ENCODE measurements around the gene SLC9B2. TPM values are rescaled to one million over a fixed set of nuclear protein-coding genes. Genes with fewer than 3 reads are reported as not detected.

SLC9B2 gene
- 107 TPM for total RNA-seq

GRCh38 chr4:103076747-103077347 is at the start of gene SLC9B2:
Gene SLC9B2, minus strand, starts transcription at chr4:103076761. Its CDS starts 9,211 bp downstream, at chr4:103067550.
- DNase-seq (ENCODE audit: low spot score in 2 of 2) (peak in 1 of 2 donors; percentile 19), FAIRE-seq (no peak)

- DNase-seq (ENCODE audit: low spot score in 2 of 2) (no peak), FAIRE-seq (no peak)
Measured at GRCh38 chr4:103126126-103126525, 49.6 kb upstream of the SLC9B2 start.

GRCh38 chr4:103123114-103123513 is 46.6 kb upstream of the SLC9B2 start:
- DNase-seq (ENCODE audit: low spot score in 2 of 2) (no peak), FAIRE-seq (no peak)

- DNase-seq (ENCODE audit: low spot score in 2 of 2) (no peak), FAIRE-seq (no peak)
Measured at GRCh38 chr4:103118166-103118565, 41.6 kb upstream of the SLC9B2 start.

GRCh38 chr4:103111598-103111997 is 35.0 kb upstream of the SLC9B2 start:
- FAIRE-seq (no peak), DNase-seq (ENCODE audit: low spot score in 2 of 2) (no peak)

GRCh38 chr4:103108542-103108941 is 32.0 kb upstream of the SLC9B2 start:
- FAIRE-seq, result no peak
- no peak for DNase-seq (ENCODE audit: low spot score in 2 of 2)

GRCh38 chr4:103105558-103106356 is 29.2 kb upstream of the SLC9B2 start:
- FAIRE-seq, result no peak
- no peak for DNase-seq (ENCODE audit: low spot score in 2 of 2)

- no peak for DNase-seq (ENCODE audit: low spot score in 2 of 2)
- no peak for FAIRE-seq
Measured at GRCh38 chr4:103104886-103105285, 28.3 kb upstream of the SLC9B2 start.

GRCh38 chr4:103100691-103101090 is 24.1 kb upstream of the SLC9B2 start:
- no peak for FAIRE-seq

GRCh38 chr4:103099691-103100392 is 23.3 kb upstream of the SLC9B2 start, which contains the start of gene BDH2:
Gene BDH2, minus strand, starts transcription at chr4:103099834. Its CDS starts 3,580 bp downstream, at chr4:103096254.
- FAIRE-seq, result peak; percentile 79

More at GRCh38 chr4:103100691-103101090, 24.1 kb upstream of the SLC9B2 start:
- no peak for DNase-seq (ENCODE audit: low spot score in 2 of 2)

GRCh38 chr4:103098756-103099440 is 22.3 kb upstream of the SLC9B2 start:
- DNase-seq (ENCODE audit: low spot score in 2 of 2) (no peak), FAIRE-seq (no peak)

More at GRCh38 chr4:103099691-103100392, 23.3 kb upstream of the SLC9B2 start, which contains the start of gene BDH2:
- DNase-seq (ENCODE audit: low spot score in 2 of 2), result peak; percentile 41 to 66

- no peak for DNase-seq (ENCODE audit: low spot score in 2 of 2)
- FAIRE-seq, result no peak
Measured at GRCh38 chr4:103098341-103098740, 21.8 kb upstream of the SLC9B2 start.

- FAIRE-seq (no peak), DNase-seq (ENCODE audit: low spot score in 2 of 2) (no peak)
Measured at GRCh38 chr4:103097112-103097511, 20.6 kb upstream of the SLC9B2 start.

- FAIRE-seq (no peak), DNase-seq (ENCODE audit: low spot score in 2 of 2) (no peak)
Measured at GRCh38 chr4:103095080-103095479, 18.5 kb upstream of the SLC9B2 start.

- DNase-seq (ENCODE audit: low spot score in 2 of 2) (no peak), FAIRE-seq (no peak)
Measured at GRCh38 chr4:103092245-103092644, 15.7 kb upstream of the SLC9B2 start.

- FAIRE-seq, result peak; percentile 88
- DNase-seq (ENCODE audit: low spot score in 2 of 2), result no peak
Measured at GRCh38 chr4:103091601-103092223, 15.2 kb upstream of the SLC9B2 start.

GRCh38 chr4:103089481-103089880 is 12.9 kb upstream of the SLC9B2 start:
- FAIRE-seq, result no peak
- DNase-seq (ENCODE audit: low spot score in 2 of 2), result no peak

- FAIRE-seq (no peak), DNase-seq (ENCODE audit: low spot score in 2 of 2) (no peak)
Measured at GRCh38 chr4:103086551-103086950, 10.0 kb upstream of the SLC9B2 start.

- no peak for DNase-seq (ENCODE audit: low spot score in 2 of 2)
- FAIRE-seq, result no peak
Measured at GRCh38 chr4:103085555-103086196, 9.1 kb upstream of the SLC9B2 start.

GRCh38 chr4:103079621-103080020 is 3.1 kb upstream of the SLC9B2 start:
- FAIRE-seq, result no peak
- DNase-seq (ENCODE audit: low spot score in 2 of 2), result no peak

Data from frontal cortex (tissue), 4 donors.